PC-3 (cell line): ENCODE results near the gene SRGAP2. TPM values are rescaled to one million over a fixed set of nuclear protein-coding genes. Genes with fewer than 3 reads are reported as not detected.
"Not testable (repeated sequence)": the region's sequence is repeated elsewhere in the genome, so short reads cannot be mapped to it uniquely, and the experiment has no call there.

ENCODE experiments used
- ATAC-seq: fragments of 200-7000 bp; cut with Tn5 transposase; 2 replicates; pipeline ENCODE4 v1.9.1; 2020; ENCODE audit warnings: mild to moderate bottlenecking, moderate library complexity
- BruUV-seq: library from RNA; stranded (reverse); fragments of 400-500 nt; replicated peaks from 2 replicates; lab custom pipeline; 2021; lab: Mats Ljungman, UMichigan
- CTCF ChIA-PET: fragments of 300-600 bp; sonication (Branson Sonifier 250); formaldehyde crosslinking; loops from one replicate; lab custom pipeline; 2022; ENCODE audit warnings: antibody characterized with exemption; lab: Charles Lee
- POLR2A ChIA-PET: fragments of 300-600 bp; sonication (Branson Sonifier 250); formaldehyde crosslinking; loops from one replicate; lab custom pipeline; 2022; ENCODE audit warnings: antibody characterized with exemption; ENCODE audit not compliant: unreplicated experiment; lab: Charles Lee
- DNase-seq: peaks from one replicate; pipeline ENCODE4 v3.0.0-alpha.2; 2015
- H2AFZ ChIP-seq: fragments of 300-600 bp; sonication (generic); 2 replicates; pipeline ENCODE4 v1.6.0; 2016; ENCODE audit warnings: antibody characterized with exemption, low read length
- H3F3A ChIP-seq: fragments of 300-600 bp; sonication (generic); one replicate; pipeline ENCODE4 v1.6.0; 2017; ENCODE audit warnings: antibody characterized with exemption, low read length, control low read depth, mild to moderate bottlenecking; ENCODE audit not compliant: unreplicated experiment
- H3K27ac ChIP-seq: fragments of 300-600 bp; sonication (generic); 2 replicates; pipeline ENCODE4 v1.5.1; 2016; ENCODE audit warnings: mild to moderate bottlenecking, low read length
- H3K27me3 ChIP-seq: fragments of 300-600 bp; sonication (generic); 2 replicates; pipeline ENCODE4 v1.6.1; 2016; ENCODE audit warnings: low read length, mixed read lengths
- H3K36me3 ChIP-seq: fragments of 300-600 bp; sonication (generic); 2 replicates; pipeline ENCODE4 v1.6.1; 2016; ENCODE audit warnings: low read depth, mixed run types, low read length, mixed read lengths
- H3K4me1 ChIP-seq: fragments of 300-600 bp; sonication (generic); 2 replicates; pipeline ENCODE4 v1.5.1; 2016; ENCODE audit warnings: low read length; ENCODE audit not compliant: insufficient read depth
- H3K4me2 ChIP-seq: fragments of 300-600 bp; sonication (generic); 2 replicates; pipeline ENCODE4 v1.6.0; 2016; ENCODE audit warnings: low read length
- H3K4me3 ChIP-seq: fragments of 300-600 bp; sonication (generic); 2 replicates; pipeline ENCODE4 v1.5.1; 2016; ENCODE audit warnings: mild to moderate bottlenecking, low read length, mixed read lengths
- H3K79me2 ChIP-seq: fragments of 300-600 bp; sonication (generic); 2 replicates; pipeline ENCODE4 v1.6.1; 2017; ENCODE audit warnings: low read length, mixed read lengths
- H3K9ac ChIP-seq: fragments of 300-600 bp; sonication (generic); 2 replicates; pipeline ENCODE4 v1.6.0; 2016; ENCODE audit warnings: mild to moderate bottlenecking, low read length
- H3K9me2 ChIP-seq: fragments of 300-600 bp; sonication (generic); replicated peaks from 2 replicates; pipeline ENCODE4 v1.6.1; 2016; ENCODE audit warnings: mixed run types, low read length, mixed read lengths
- H3K9me3 ChIP-seq: fragments of 300-600 bp; sonication (generic); 2 replicates; pipeline ENCODE4 v1.6.1; 2016; ENCODE audit warnings: low read length, mixed read lengths
- H4K20me1 ChIP-seq: fragments of 300-600 bp; sonication (generic); 2 replicates; pipeline ENCODE4 v1.6.1; 2016; ENCODE audit warnings: low read length, mixed read lengths
- CTCF ChIP-seq: fragments of 300-600 bp; sonication (generic); conservative IDR thresholded peaks from 2 replicates; pipeline ENCODE4 v1.5.1; 2017; ENCODE audit warnings: antibody characterized with exemption, low read depth, mild to moderate bottlenecking, low read length
- intact Hi-C: fragments of 100-400 bp; cut with micrococcal nuclease; formaldehyde crosslinking; loops from 2 replicates; pipeline ENCODE4 v1.9.0; 2023
- total RNA-seq: library from RNA; depleted of rRNA; stranded (reverse); fragments of >200 nt; gene quantifications from 2 replicates; pipeline ENCODE4 v1.2.3, GENCODE V29; 2014

Gene SRGAP2
- total RNA-seq, 1 experiment from 2014 or later: 69.1 TPM

DNA sequence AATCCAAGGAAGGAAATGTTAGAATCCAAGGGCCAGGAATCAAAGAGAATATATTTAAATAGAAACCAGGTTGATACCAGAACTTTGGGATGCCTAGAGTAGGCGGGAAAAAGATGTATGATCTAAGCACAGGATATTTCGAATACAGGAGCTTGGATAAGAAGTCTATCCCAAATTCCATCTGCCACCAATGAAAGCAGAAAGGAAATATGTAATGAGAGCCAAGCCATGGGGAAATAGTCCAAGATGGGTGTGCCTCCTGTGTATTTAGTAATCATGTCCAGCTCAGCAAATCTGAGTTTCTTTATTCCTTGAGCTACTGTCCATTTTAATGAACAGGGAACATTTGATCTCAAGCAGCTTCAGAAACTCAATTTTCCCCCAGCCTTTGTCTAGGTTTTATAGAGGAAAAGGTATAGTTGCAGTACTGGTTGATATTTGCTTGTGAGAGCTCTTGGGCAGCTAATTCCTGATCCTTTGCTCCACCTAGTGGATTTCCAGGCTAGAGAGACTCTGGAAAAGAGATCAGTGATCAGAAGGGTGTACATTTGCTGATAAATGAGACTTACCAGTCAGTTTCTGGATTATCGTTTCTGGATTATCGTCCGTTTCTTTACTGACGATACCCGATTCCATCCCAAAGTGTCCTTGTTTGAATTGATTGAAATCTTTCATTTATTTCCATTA is 29.0 kb upstream of the SRGAP2 start:
- POLR2A ChIA-PET, H3K79me2 ChIP-seq, H3K4me3 ChIP-seq, H3K36me3 ChIP-seq, H3F3A ChIP-seq, CTCF ChIA-PET, H3K4me2 ChIP-seq, H3K9me3 ChIP-seq, H3K9me2 ChIP-seq, H3K27me3 ChIP-seq, H2AFZ ChIP-seq, BruUV-seq, H3K27ac ChIP-seq, H3K9ac ChIP-seq, intact Hi-C loops, H4K20me1 ChIP-seq: not testable (repeated sequence)
- H3K4me1 ChIP-seq: peaks cover 22% of the 10 kb centered on the region
- DNase-seq: peak; percentile 60
- ATAC-seq: peak; percentile 59
- peak; percentile 33; the same call in 1 of the 2 replicates for TF ChIP-seq CTCF

DNA sequence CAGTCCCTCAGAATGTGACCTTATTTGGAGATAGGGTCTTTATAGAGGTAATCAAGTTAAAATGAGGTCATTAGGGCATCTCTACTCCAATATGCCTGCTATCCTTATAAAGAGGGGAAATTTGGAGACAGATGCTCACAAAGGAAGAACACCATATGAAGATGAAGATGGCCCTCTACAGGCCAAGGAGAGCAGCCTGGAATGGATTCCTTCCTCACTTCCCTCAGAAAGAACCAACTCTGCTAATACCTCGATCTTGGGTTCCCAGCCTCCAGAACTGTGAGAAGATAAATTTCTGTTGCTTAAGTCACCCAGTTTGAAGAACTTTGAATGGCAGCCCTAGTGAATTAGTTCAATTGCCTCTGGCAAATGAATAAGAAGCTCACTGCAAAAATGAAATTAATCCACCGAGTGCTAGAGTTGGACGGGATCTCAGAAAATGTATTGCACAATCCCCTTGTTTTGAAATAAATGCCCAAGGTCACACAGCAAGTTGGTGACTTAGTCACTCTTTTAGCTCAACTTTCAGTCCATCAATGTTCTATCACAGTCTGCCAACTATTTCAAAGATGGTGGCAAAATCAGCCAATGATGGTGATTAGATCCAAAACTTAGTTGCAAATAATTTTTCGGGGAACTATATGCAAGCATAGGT is 27.8 kb upstream of the SRGAP2 start:
- CTCF ChIA-PET, BruUV-seq, H3K79me2 ChIP-seq, H3K27me3 ChIP-seq, H4K20me1 ChIP-seq, H3K9me2 ChIP-seq, intact Hi-C loops, H2AFZ ChIP-seq, H3K36me3 ChIP-seq, H3F3A ChIP-seq, H3K4me3 ChIP-seq, H3K9me3 ChIP-seq, POLR2A ChIA-PET, H3K9ac ChIP-seq: not testable (repeated sequence)
- Histone ChIP-seq H3K4me2 (peak overlapping the region; percentile 13), H3K27ac (peak overlapping the region; percentile 46), H3K4me1 (peaks cover 22% of the 10 kb centered on the region)
- DNase-seq (peak; percentile 60), ATAC-seq (peak; percentile 8)
- peak; percentile 34 for TF ChIP-seq CTCF

GRCh38 chr1:206176114-206176502 is 27.2 kb upstream of the SRGAP2 start:
- H2AFZ ChIP-seq, CTCF ChIA-PET, H3K36me3 ChIP-seq, H3F3A ChIP-seq, H4K20me1 ChIP-seq, H3K9me2 ChIP-seq, H3K27ac ChIP-seq, H3K4me3 ChIP-seq, intact Hi-C loops, H3K9me3 ChIP-seq, POLR2A ChIA-PET, BruUV-seq, DNase-seq, H3K79me2 ChIP-seq, H3K4me2 ChIP-seq, H3K27me3 ChIP-seq, H3K9ac ChIP-seq: not testable (repeated sequence)
- peaks cover 22% of the 10 kb centered on the region for H3K4me1 ChIP-seq
- peak; percentile 98 for ATAC-seq

DNA sequence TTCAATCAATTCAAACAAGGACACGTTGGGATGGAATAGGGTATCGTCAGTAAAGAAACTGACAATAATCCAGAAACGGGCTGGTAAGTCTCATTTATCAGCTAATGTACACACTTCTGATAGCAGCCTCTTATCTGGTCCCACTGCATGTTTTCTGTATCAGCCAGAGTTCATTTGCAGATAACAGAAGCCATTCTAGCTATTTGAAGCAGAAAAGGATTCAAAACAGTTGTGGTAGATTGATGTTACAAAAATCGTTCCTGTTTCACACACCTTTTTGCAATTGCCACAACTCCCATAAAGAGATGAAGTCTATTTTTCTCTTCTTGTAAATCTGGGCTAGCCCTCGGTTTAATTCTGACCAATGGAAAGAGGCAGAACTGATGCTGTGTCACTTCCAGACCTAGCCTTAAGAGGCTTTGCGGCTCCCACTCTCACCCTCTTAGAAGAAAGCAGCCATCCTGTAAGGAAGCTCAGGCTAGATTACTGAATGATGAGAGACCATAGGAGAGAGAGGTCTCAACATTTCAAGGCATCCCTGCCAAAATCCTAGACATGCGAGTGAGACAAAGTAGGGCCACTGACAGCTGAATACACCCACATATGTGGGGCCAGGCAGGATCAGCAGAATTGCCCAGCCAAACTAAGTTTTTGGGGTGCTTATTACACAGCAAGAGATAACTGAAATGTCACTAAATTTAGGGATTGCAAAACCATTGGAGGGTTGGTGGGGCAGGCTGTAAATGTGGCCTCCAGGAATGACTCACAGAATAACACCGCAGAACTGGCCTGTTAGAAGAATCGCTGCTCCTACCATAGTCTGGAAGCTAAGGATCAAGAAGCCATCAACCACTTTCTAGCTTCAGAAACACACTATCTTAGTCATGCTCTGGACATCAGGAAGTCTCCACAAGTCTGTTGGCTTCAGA is 25.0 kb upstream of the SRGAP2 start:
- intact Hi-C loops, ATAC-seq, H3K36me3 ChIP-seq, H3K9me3 ChIP-seq, H3K9me2 ChIP-seq, H3F3A ChIP-seq, H4K20me1 ChIP-seq, H3K4me2 ChIP-seq, H3K9ac ChIP-seq, H2AFZ ChIP-seq, H3K79me2 ChIP-seq, POLR2A ChIA-PET, CTCF ChIA-PET, H3K27me3 ChIP-seq, H3K27ac ChIP-seq, H3K4me3 ChIP-seq, BruUV-seq: not testable (repeated sequence)
- DNase-seq: peak; percentile 47
- peaks cover 22% of the 10 kb centered on the region for H3K4me1 ChIP-seq

DNA sequence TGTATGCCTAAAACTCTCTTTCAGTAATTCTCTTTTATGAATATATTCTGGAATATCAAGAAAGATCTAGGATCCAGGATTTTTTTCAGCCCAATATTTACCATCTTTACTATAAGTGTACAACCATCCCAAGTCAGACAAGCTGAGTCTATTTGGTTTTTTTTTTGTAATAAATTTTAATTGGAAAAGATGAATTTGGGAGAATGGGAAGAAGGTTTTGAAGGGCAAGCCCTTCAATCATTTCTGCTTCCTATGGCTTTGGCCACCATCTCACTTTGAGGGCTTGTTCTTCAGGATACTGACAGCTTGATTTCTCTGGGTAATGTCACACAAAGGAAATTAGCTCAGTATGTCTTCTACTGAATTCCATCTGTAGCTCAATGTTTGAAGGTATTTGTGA is 23.7 kb upstream of the SRGAP2 start:
- CTCF ChIA-PET, H3K9me2 ChIP-seq, H2AFZ ChIP-seq, ATAC-seq, H3K4me3 ChIP-seq, H3K9ac ChIP-seq, H3K9me3 ChIP-seq, intact Hi-C loops, H3K79me2 ChIP-seq, H3K27ac ChIP-seq, H4K20me1 ChIP-seq, H3K4me2 ChIP-seq, H3K27me3 ChIP-seq, BruUV-seq, DNase-seq, H3K36me3 ChIP-seq, POLR2A ChIA-PET, H3F3A ChIP-seq: not testable (repeated sequence)
- H3K4me1 ChIP-seq: peaks cover 22% of the 10 kb centered on the region
